H7 (cell line): Measurements from ENCODE around the gene PITPNB. TPM values are rescaled to one million over a fixed set of nuclear protein-coding genes. Genes with fewer than 3 reads are reported as not detected.

Experiments used
- DNase-seq: peaks from one replicate; pipeline ENCODE4 v3.0.0; 2012
- H3K27me3 ChIP-seq: 2 replicates; pipeline ENCODE4 v1.6.0; 2011; ENCODE audit warnings: mild to moderate bottlenecking, low read length; ENCODE audit not compliant: control insufficient read depth, insufficient read depth
- H3K36me3 ChIP-seq: replicated peaks from 2 replicates; pipeline ENCODE4 v1.5.1; 2011; ENCODE audit warnings: low read length; ENCODE audit not compliant: control insufficient read depth, insufficient read depth
- H3K4me3 ChIP-seq: 2 replicates; pipeline ENCODE4 v1.5.1; 2011; ENCODE audit warnings: low read depth, mild to moderate bottlenecking, control low read depth, low read length, moderate library complexity; ENCODE audit not compliant: insufficient read depth
- total RNA-seq: library from RNA; depleted of rRNA; stranded (reverse); fragments of >200 nt; shearing (Covaris generic); gene quantifications from 2 replicates; pipeline ENCODE4 v1.2.3, GENCODE V29; 2014

PITPNB gene
- total RNA-seq, 1 experiment from 2014 or later = 13.9 TPM

DNA sequence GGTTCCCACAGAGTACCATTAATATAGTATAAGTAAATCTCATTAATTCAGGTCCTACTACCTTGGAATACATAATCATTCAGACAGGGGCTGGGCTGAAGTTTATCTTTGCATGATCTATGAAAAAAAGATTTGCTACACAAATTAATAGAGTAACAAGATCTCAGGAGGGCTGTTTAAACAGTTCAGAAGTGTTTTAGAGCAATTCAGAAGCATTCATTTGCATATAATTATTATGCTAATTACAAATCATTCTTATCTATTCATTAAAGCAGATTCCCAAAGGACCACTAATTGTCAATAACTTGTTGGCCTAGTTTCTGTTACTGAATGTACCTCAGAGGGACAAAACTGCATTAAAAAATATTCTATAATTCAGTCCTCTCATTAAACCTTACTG lies 40.5 kb downstream of the PITPNB start:
- Histone ChIP-seq H3K36me3 (no peaks in the 10 kb centered on the region; the same call in 1 of the 2 replicates), H3K27me3 (no peaks in the 10 kb centered on the region), H3K4me3 (no peak overlapping the region)
- no peak for DNase-seq

DNA sequence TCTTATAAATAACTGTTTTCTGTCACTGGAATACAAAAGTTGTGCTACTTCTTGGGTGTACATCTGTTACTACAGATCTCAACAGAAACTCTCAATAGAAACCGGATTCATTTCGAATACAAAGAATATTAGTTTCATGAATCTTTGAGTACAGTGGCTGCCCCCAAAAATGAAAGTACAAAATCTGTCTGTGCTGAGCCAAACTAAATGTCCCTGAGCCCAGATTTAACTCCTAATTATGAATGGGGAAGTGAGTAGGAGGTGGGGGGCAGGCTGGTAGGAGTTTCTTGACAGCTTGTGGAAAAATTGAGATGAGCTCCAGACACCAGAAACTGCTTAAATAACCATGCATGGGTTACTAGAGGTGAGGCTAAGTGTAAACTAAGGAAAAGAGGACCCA lies 41.6 kb downstream of the PITPNB start:
- H3K27me3 ChIP-seq = no peaks in the 10 kb centered on the region
- peaks cover 2% of the 10 kb centered on the region for H3K36me3 ChIP-seq
- no peak overlapping the region for H3K4me3 ChIP-seq
- no peak for DNase-seq

DNA sequence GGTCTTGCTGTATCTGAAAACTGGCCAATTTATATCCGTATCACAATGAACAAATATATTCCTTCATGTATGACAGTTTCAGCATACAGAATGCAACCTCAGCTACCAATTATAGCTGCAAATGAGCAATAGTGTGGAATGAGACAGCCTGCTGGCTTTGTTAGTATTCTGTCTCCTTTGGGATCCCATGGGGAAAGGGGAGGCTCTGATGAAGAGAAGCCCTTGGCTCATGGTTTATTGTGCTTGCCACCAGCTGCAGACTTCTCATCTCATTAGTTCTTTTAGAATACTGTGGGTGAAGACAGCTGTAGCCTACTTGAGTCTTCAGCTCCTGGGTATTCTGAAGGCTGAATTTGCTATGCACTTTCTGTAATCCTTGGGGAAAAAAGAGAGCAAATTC lies 42.4 kb downstream of the PITPNB start:
- Histone ChIP-seq H3K27me3 (no peaks in the 10 kb centered on the region), H3K4me3 (no peak overlapping the region), H3K36me3 (peaks cover 3% of the 10 kb centered on the region)
- DNase-seq = no peak

DNA sequence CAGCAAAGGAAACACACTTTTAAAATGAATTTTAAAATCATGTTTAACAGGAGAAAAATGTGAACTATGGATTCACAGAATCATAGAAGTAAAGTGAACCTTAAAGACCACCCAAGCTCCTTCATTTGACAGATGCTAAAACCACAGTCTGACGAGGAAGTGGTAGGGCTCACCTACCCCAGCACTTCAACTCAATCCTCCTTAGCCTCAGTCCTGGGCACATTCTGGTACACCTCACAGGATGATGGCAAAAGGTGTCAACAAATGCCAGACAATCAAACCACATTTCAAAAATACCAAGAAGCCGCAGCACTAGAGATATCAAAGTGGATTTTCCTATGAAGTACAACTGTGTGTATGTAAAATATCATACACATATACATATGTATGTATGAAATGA lies 43.1 kb downstream of the PITPNB start:
- no peaks in the 10 kb centered on the region for H3K27me3 ChIP-seq
- no peak overlapping the region for H3K4me3 ChIP-seq
- no peak for DNase-seq
- peaks cover 3% of the 10 kb centered on the region for H3K36me3 ChIP-seq

DNA sequence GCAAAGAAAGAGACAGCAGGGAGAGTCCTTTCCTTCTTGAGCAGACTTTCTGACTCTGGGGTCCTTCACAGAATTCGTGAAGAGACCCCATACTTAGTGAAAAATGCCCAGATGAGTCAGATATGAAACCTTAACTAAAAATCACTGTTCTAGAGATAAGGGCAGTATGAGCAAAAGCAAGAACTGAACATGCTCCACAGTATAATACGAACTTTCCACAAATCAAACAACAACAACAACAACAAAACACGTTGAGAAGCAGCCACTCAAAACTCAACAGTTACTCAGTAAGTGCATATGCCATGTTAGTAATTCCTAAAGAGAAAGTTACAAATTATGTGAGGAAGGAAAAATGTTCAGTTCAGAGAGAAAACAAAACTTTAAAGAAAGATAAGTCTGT lies 44.3 kb downstream of the PITPNB start:
- Histone ChIP-seq H3K36me3 (peaks cover 3% of the 10 kb centered on the region), H3K4me3 (no peak overlapping the region), H3K27me3 (no peaks in the 10 kb centered on the region)
- no peak for DNase-seq

DNA sequence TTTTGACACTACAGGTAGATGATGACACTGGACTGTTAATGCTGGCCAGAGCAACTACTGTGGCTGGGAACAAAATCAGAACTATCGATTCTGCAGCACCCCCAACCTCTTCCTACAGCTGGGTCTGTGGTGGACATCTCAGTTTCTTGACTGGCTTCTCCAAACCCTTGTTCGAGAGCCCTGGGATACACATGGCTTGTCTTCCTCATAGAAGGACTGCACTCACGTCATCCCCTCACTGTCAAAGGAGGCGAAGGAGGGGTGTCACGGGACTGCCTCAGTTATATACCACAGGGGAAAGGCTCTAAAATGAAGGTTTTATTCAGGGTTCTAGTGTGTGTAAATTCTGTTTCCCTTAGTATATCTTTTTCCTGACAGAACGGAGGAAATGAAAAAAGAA lies 44.9 kb downstream of the PITPNB start:
- Histone ChIP-seq H3K27me3 (no peaks in the 10 kb centered on the region), H3K4me3 (no peak overlapping the region), H3K36me3 (peaks cover 3% of the 10 kb centered on the region)
- no peak for DNase-seq

DNA sequence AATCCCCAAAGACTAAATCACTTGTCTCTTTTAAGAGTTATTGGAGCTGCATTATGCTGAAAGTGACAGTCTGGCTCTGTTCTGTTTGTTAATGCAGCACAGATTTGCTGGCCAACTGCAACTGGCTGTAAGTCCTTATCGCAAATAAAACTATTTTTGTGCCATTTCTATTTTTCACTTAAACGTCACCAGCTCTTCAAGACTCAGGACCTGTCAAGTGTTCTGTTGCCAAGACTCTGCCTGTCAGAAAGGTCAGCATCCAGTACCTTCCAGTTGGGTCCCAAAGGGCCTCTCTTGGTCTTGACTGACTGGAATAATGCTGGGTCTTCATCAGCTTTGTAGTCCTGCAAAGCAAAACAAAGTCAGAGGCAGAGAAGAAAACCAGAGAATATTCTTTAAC lies 45.6 kb downstream of the PITPNB start:
- DNase-seq = no peak
- Histone ChIP-seq H3K36me3 (peaks cover 3% of the 10 kb centered on the region), H3K4me3 (no peak overlapping the region), H3K27me3 (no peaks in the 10 kb centered on the region)

DNA sequence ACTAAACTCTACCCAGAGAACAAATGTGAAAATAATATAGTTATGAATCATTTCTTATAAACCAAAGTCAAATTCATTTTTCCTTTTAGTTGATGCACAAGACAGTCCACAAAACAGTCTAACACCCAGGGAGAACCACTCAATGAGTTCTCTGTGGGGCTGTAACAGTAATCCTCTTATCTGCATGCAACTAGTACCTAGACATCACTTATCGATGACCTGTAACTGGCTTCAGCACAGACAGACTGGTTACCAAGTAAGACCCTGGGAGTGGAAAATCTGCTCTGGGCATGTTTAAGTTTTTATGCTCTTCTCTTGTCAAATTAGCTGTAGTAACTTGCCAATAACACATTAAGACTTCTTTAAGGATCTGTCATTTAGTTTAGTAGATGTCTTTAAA lies 46.6 kb downstream of the PITPNB start:
- DNase-seq = no peak
- Histone ChIP-seq H3K27me3 (no peaks in the 10 kb centered on the region), H3K4me3 (no peak overlapping the region), H3K36me3 (peaks cover 3% of the 10 kb centered on the region)

DNA sequence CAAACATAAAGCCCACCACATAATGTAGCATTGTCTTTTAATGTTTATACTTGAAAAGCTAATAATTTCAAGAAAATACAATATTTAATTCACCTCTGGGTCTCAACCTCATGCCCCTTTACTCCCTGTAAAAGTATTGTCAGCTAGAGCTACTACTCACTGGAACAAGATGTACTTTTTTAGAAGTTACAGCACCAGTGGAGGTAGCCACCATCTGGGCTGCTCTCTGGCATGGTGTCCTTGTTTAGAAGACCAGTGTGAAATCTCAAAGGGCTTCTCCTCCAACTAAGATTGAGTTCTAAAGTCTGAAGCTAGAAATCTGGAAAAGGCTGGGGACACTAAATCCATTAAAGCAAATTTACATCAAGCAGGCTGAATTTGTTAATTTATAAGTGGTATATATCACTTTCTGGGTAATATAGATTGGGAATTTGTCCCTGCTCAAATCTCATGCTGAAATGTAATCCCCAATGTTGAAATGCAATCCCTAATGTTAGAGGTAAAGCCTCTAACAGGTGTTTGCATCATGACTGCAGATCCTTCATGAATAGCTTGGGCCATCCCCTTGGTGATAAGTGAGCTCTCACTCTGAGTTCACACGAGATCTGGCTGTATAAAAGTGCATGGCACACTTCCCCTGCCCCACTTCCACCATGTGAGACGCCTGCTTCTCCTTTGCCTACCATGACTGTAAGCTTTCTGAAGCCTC lies 47.6 kb downstream of the PITPNB start:
- Histone ChIP-seq H3K27me3 (no peaks in the 10 kb centered on the region), H3K4me3 (no peak overlapping the region), H3K36me3 (peaks cover 3% of the 10 kb centered on the region)
- DNase-seq = no peak

DNA sequence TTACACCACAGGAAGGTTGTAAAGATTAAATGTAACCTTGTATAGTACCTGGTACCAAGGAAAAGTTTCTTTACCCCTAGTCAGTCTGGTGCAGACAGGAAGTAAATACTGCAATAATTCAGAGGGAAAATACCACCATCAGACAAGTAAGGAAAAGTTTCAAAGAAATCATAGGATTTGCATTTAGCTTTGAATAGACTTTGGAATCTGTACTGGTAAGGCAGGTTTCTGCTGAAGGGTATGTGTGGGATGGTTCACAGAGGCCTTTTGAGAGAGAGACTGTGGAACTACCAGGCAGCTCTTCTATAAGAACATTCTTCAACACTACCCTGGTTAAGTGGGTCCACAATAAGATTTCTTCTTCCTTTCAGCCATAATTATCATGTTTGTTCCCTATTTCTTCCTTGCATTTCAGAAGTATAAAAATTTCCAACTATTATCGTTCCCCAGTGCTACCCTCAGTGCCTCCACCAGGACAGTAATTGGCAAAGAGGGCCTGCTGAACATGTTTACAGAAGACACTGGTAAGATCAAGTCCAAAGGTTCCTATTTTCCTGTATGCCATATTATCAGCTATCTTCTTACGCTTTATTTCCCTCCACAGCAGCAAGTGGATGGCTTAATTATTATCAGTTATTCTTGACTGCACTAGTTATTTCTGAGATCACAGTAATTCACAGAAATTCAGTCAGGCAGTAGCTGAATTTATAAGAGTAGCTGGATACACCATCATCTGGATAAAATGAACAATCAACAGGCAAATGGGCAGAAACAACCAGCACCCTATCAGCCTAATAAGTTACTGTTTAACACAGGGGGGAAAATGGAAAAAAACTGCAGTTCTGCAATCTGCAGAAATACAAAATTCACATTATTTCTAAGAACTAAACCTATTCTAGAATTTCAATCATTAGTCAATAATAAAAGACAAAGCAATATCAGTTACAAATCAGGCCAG lies 48.5 kb downstream of the PITPNB start:
- Histone ChIP-seq H3K27me3 (no peaks in the 10 kb centered on the region), H3K36me3 (peaks cover 3% of the 10 kb centered on the region), H3K4me3 (no peak overlapping the region)
- DNase-seq = no peak

DNA sequence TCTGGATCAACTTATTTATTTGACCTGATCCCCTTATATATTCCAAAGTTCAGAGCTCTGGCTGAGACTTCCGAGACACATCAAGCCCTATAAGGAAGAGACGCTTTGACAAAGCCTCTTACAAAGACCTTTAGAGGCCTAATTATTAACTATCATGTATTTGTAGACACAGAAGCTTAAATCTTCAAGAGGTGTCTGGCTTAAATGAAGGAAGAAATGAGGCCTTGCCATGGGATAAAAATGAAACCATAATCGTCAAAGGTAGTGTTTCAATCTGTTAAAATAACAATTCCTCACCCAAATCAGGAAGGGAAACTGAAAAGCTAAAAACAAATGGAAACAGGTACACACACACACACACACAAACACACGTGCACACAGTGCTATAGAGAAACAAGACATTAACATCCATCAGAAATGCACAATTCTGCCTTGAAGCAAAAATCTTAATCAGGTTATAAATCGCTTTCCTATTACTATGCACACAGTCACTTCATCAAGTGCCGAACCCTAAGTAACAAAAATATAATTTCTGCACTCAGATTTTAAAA lies 50.2 kb downstream of the PITPNB start:
- Histone ChIP-seq H3K36me3 (peaks cover 3% of the 10 kb centered on the region), H3K4me3 (no peak overlapping the region), H3K27me3 (no peaks in the 10 kb centered on the region)
- no peak for DNase-seq

DNA sequence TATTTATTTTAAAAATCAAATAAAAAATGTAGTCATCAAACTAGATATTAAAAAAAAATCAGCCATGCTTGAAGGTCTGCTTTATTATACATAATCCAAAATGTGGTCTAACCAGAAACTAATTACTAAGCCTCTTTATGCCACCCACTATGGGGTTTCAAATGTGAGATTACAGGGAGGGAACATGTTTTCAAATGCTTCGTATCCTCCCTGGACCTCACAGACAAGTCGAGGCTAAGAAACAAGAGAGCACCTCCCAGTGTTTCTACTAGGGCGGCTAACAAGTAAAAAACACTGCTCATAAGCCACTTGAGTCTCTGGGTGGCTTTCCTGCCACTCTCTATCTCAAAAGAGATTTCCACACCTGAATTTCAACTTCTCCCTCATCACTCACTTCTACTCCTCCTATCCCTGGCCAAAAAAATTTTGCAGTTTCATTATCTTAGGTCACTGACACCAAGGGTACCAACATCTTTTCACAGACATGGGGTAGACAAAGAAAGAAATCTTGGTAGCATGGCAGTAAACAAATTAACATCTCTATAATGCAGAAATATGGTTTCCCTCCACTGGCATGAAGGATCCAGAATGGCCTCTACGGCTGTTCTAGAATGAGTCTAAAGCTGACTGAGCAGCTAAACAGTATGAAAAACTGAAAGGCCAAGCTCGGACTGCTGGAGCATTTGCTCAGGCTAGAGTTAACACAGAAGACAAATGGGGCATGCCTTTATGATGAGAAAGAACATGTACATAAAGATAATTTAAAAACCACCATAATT lies 50.9 kb downstream of the PITPNB start:
- peaks cover 2% of the 10 kb centered on the region for H3K36me3 ChIP-seq
- no peaks in the 10 kb centered on the region for H3K27me3 ChIP-seq
- H3K4me3 ChIP-seq = no peak overlapping the region
- DNase-seq = no peak

DNA sequence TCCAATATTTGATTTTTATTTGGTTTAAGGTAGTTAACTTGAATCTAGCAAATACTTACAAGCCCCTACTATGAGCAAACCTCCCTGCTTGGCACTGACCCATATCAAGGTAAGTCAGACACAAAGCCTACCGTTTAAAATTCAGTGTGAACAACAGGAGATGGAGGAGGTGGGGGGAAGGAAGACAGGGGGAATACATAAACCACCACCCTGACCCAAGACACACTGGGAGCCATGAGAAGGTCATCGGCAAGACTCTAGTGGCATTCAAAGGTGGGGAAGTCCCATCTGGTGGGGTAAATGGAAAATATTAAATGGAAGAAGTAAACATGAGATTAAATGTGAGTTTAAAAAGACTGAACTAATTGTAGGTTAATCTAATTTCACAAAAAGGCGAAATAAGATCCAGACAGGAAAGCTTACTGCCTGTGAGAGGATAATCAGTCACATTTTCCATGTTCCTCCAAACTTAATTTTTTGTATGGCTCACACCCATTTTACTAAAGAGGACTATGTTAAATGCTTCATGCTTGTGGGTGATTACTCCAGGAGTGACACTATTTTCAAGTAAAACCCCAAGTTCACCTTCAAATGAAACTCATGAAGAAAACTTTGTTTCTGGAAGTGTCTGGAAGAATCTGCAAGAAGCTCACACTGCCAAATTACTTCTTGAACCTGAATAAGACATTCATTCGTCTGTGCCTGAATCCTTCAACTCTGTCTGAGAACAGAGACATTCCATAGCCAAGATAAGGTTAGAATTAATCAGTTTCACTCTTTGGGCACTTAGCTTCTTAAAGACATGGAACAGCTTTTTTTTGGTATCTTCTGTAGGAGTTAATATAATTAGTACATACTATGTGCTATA lies 51.7 kb downstream of the PITPNB start:
- Histone ChIP-seq H3K36me3 (peaks cover 2% of the 10 kb centered on the region; the same call in 1 of the 2 replicates), H3K27me3 (no peaks in the 10 kb centered on the region), H3K4me3 (no peak overlapping the region)
- DNase-seq = no peak
